ENCODE measurements around the gene EFNA4. TPM values are rescaled to one million over a fixed set of nuclear protein-coding genes. Genes with fewer than 3 reads are reported as not detected.
A peak's percentile ranks its signal among the peaks of the same experiment; 100 is the strongest.

Gene EFNA4
- total RNA-seq, 2 donors from 2014 or later: 4.7 to 5.6 TPM

DNA sequence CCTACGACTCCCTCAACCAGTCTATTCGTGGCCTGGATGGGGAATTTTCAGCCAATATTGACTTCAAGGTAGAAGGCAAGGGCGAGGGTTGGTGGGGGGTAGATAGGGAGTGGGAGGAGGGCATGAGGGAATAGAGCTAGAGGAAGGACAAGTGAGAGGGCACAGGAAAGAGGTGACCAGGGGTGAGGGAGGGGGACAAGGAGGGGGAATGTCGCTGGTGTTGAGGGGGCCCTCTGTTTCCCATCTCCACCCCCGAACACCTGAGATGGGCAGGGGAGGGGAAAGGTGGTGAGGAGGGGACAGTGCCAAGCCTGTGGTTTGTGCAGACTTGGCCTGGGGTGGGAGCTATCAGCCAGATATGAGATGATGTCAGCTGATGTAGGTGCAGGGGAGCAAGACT lies 20.8 kb upstream of the EFNA4 start:
- H3K4me3 ChIP-seq: no peak overlapping the region
- H3K4me1 ChIP-seq: peaks cover 6% of the 10 kb centered on the region
- no peak for ATAC-seq
- H3K9me3 ChIP-seq: no peaks in the 10 kb centered on the region
- intact Hi-C loops (cut with DNase I): no loop called here
- no peaks in the 10 kb centered on the region for H3K36me3 ChIP-seq (replicated peaks in 1 of 2; ENCODE audit: insufficient read depth in 1 of 2, low read depth in 2 of 2)
- TF ChIP-seq POLR2A (IDR thresholded peaks at IDR 0.05) (no peak), CTCF (IDR thresholded peaks at IDR 0.05) (no peak)
- H3K27me3 ChIP-seq: no peaks in the 10 kb centered on the region
- WGBS, 2 donors: 68 to 69% methylated on average over 5 of the region's 5 CpGs
- no peak for DNase-seq
- H3K27ac ChIP-seq: no peak overlapping the region

DNA sequence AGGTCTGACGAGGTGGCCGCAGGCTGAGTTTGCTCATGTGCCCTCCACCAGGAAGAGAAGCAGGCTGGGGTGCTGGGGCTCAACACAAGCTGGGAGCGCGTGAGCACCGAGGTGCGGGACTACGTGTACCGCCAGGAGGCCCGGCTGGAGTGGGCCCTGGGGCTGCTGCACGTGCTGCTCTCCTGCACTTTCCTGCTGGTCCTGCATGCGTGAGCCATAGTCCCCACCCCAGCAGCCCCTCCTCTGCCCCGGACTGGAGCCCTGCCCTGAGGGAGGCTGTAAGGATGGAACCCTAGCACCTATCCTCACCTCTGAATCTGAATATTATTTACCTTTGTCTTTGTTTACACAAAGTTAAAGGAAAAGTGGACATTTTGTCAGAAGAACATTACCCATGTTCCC lies 20.2 kb upstream of the EFNA4 start:
- Histone ChIP-seq H3K36me3 (replicated peaks in 1 of 2; ENCODE audit: insufficient read depth in 1 of 2, low read depth in 2 of 2) (no peaks in the 10 kb centered on the region), H3K4me3 (no peak overlapping the region), H3K4me1 (peaks cover 6% of the 10 kb centered on the region), H3K9me3 (no peaks in the 10 kb centered on the region), H3K27ac (no peak overlapping the region), H3K27me3 (no peaks in the 10 kb centered on the region)
- WGBS, 2 donors: 54 to 72% methylated on average over 6 to 12 of the region's 12 CpGs
- DNase-seq (peak in 1 of 4 donors; percentile 24), ATAC-seq (no peak)
- TF ChIP-seq POLR2A (IDR thresholded peaks at IDR 0.05) (no peak), CTCF (IDR thresholded peaks at IDR 0.05) (no peak)
- intact Hi-C loops (cut with DNase I): no loop called here

DNA sequence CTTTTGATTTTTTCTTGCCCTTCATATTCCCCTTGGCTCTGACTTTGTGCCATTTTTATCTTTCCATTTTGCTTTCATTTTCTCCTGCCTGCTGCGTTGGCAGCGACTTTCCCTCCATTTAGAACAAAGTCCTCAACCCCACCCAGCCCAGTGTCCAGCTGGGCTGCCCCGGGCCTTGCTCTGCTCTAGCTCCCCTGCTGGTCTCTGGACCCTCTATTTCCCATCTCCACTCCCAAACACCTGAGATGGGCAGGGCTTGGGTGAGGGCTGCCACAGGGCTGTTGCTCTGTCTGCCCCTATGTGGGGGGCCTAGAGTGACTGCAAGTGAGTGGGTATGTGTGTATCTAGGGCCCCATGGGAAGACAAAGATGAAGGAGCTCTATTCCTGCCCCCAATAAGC lies 19.7 kb upstream of the EFNA4 start:
- intact Hi-C loops (cut with DNase I): no loop called here
- Histone ChIP-seq H3K36me3 (replicated peaks in 1 of 2; ENCODE audit: insufficient read depth in 1 of 2, low read depth in 2 of 2) (no peaks in the 10 kb centered on the region), H3K27ac (no peak overlapping the region), H3K4me1 (peaks cover 6% of the 10 kb centered on the region), H3K4me3 (no peak overlapping the region), H3K9me3 (no peaks in the 10 kb centered on the region), H3K27me3 (no peaks in the 10 kb centered on the region)
- DNase-seq (no peak), ATAC-seq (no peak)
- TF ChIP-seq POLR2A (IDR thresholded peaks at IDR 0.05) (no peak), CTCF (IDR thresholded peaks at IDR 0.05) (no peak)
- WGBS, 2 donors: 53 to 60% methylated on average over 3 of the region's 3 CpGs

DNA sequence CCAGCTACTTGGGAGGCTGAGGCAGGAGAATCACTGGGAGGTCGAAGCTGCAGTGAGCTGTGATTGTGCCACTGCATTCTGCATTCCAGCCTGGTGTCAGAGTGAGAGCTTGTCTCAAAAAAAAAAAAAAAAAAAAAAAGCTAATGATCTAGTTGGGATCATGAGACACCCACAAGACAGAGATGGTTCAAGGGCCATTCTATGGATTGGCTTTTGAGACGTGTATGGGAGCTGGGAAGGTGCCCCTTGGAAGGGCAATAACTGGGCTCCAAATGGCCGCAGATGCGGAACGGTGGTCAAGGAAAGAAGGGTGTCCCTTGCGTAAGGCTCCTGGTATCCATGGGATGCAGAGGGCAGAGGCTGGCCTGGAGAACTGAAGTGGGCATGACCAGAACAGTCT lies 19.2 kb upstream of the EFNA4 start:
- no peak for ATAC-seq
- Histone ChIP-seq H3K4me1 (peaks cover 6% of the 10 kb centered on the region), H3K27me3 (no peaks in the 10 kb centered on the region), H3K27ac (peak overlapping the region; percentile 49 to 77 (median 70)), H3K4me3 (no peak overlapping the region), H3K36me3 (replicated peaks in 1 of 2; ENCODE audit: insufficient read depth in 1 of 2, low read depth in 2 of 2) (no peaks in the 10 kb centered on the region), H3K9me3 (no peaks in the 10 kb centered on the region)
- WGBS, 2 donors: 80 to 85% methylated on average over 6 of the region's 6 CpGs
- no peak for TF ChIP-seq CTCF (IDR thresholded peaks at IDR 0.05)
- TF ChIP-seq POLR2A (IDR thresholded peaks at IDR 0.05): no peak
- intact Hi-C loops (cut with DNase I): no loop called here
- DNase-seq: no peak

- no peak for TF ChIP-seq POLR2A (IDR thresholded peaks at IDR 0.05)
- TF ChIP-seq CTCF (IDR thresholded peaks at IDR 0.05): peak; percentile 73 to 97 (median 91)
- no peaks in the 10 kb centered on the region for H3K9me3 ChIP-seq
- no peaks in the 10 kb centered on the region for H3K36me3 ChIP-seq (replicated peaks in 1 of 2; ENCODE audit: insufficient read depth in 1 of 2, low read depth in 2 of 2)
- H3K4me3 ChIP-seq: no peak overlapping the region
- H3K4me1 ChIP-seq: peaks cover 12% of the 10 kb centered on the region
- 45 to 47% methylated on average over 7 of the region's 7 CpGs for whole genome bisulfite sequencing, 2 donors
- ATAC-seq (peak; percentile 99), DNase-seq (peak; percentile 91 to 96 (median 95))
- H3K27ac ChIP-seq: peak overlapping the region; percentile 49 to 77 (median 70)
- intact Hi-C loops (cut with DNase I): no loop called here
- H3K27me3 ChIP-seq: no peaks in the 10 kb centered on the region
Measured at GRCh38 chr1:155044812-155045657, 18.5 kb upstream of the EFNA4 start.

All from body of pancreas (tissue), 4 donors.